Measurements from ENCODE around the gene LHX3.

The LHX3 gene

GRCh38 chr9:136193891-136194279 is 11.0 kb downstream of the LHX3 start:
- POLR2A ChIA-PET, result no interaction called here
- no peak for TF ChIP-seq CTCF (IDR thresholded peaks at IDR 0.05; ENCODE audit: insufficient read depth, low read length, missing control alignments)
- no peak overlapping the region for H3K4me3 ChIP-seq (ENCODE audit: low read depth, low read length)
- DNase-seq (ENCODE audit: low read depth, low spot score), result no peak
- CTCF ChIA-PET, result no interaction called here

- no peak overlapping the region for H3K4me3 ChIP-seq (ENCODE audit: low read depth, low read length)
- no peak for TF ChIP-seq CTCF (IDR thresholded peaks at IDR 0.05; ENCODE audit: insufficient read depth, low read length, missing control alignments)
- DNase-seq (ENCODE audit: low read depth, low spot score), result no peak
- ChIA-PET CTCF (interaction anchor here (1.2 to 1.5 kb wide), 3 partner anchors 11 to 33 kb away, joined by 3 to 5 read pairs (median 3); no protein-coding TSS in a partner anchor), POLR2A (no interaction called here)
Observed at GRCh38 chr9:136193127-136193890, 11.6 kb downstream of the LHX3 start.

- TF ChIP-seq CTCF (IDR thresholded peaks at IDR 0.05; ENCODE audit: insufficient read depth, low read length, missing control alignments), result no peak
- CTCF ChIA-PET, result interaction anchor here (1.2 to 1.5 kb wide), 3 partner anchors 10 to 34 kb away, joined by 3 to 5 read pairs (median 3); no protein-coding TSS in a partner anchor
- DNase-seq (ENCODE audit: low read depth, low spot score), result no peak
- POLR2A ChIA-PET, result no interaction called here
- H3K4me3 ChIP-seq (ENCODE audit: low read depth, low read length), result no peak overlapping the region
Observed at GRCh38 chr9:136192289-136193126, 12.4 kb downstream of the LHX3 start.

- ChIA-PET CTCF (interaction anchor here (1.2 to 1.5 kb wide), 3 partner anchors 9 to 35 kb away, joined by 3 to 5 read pairs (median 3); no protein-coding TSS in a partner anchor), POLR2A (no interaction called here)
- TF ChIP-seq CTCF (IDR thresholded peaks at IDR 0.05; ENCODE audit: insufficient read depth, low read length, missing control alignments), result no peak
- H3K4me3 ChIP-seq (ENCODE audit: low read depth, low read length), result no peak overlapping the region
- DNase-seq (ENCODE audit: low read depth, low spot score), result no peak
Observed at GRCh38 chr9:136191960-136192286, 13.0 kb downstream of the LHX3 start.

GRCh38 chr9:136191099-136191959 is 13.6 kb downstream of the LHX3 start:
- ChIA-PET CTCF (interaction anchor here (1.4 to 1.5 kb wide), 2 partner anchors 9 to 35 kb away, joined by 3 to 5 read pairs; no protein-coding TSS in a partner anchor), POLR2A (no interaction called here)
- no peak for TF ChIP-seq CTCF (IDR thresholded peaks at IDR 0.05; ENCODE audit: insufficient read depth, low read length, missing control alignments)
- H3K4me3 ChIP-seq (ENCODE audit: low read depth, low read length), result no peak overlapping the region
- no peak for DNase-seq (ENCODE audit: low read depth, low spot score)
